Stimulated activated memory B cell treated with anti-CD40 and anti-IgM and Interleukin-4, amounts not matched to agents 10 μg/mL and 1 μg/mL and 100 μg/mL, for 72 hours (primary cell): ENCODE data around the gene PHF21A.

ENCODE experiments used
- ATAC-seq: fragments of 150-1000 bp; cut with Tn5 transposase; 2 replicates; pipeline ENCODE4 v1.10.0; 2021
- H3K27ac Mint-ChIP-seq: one replicate; pipeline ENCODE4 v1.8.0; 2022; ENCODE audit warnings: mild to moderate bottlenecking, mixed read lengths
- H3K27me3 Mint-ChIP-seq: one replicate; pipeline ENCODE4 v1.8.0; 2022; ENCODE audit warnings: mixed read lengths
- H3K36me3 Mint-ChIP-seq: one replicate; pipeline ENCODE4 v1.8.0; 2022; ENCODE audit warnings: mixed read lengths
- H3K4me1 Mint-ChIP-seq: one replicate; pipeline ENCODE4 v1.8.0; 2022; ENCODE audit warnings: mixed read lengths
- H3K4me3 Mint-ChIP-seq: one replicate; pipeline ENCODE4 v1.8.0; 2022; ENCODE audit warnings: mild to moderate bottlenecking, moderate library complexity, mixed read lengths
- H3K9me3 Mint-ChIP-seq: one replicate; pipeline ENCODE4 v1.8.0; 2022; ENCODE audit warnings: mixed read lengths

PHF21A gene

GRCh38 chr11:46121301-46121723, at the start of gene PHF21A:
Gene PHF21A, minus strand, starts transcription at chr11:46121454. Its CDS starts 37,235 bp downstream, at chr11:46084219.
- H3K27ac Mint-ChIP-seq = peak within 1 kb of the TSS; percentile 93
- peak; percentile 83 for ATAC-seq
- peaks cover 32% of the 10 kb centered on the region for H3K4me1 Mint-ChIP-seq
- H3K36me3 Mint-ChIP-seq = no peaks in the 10 kb centered on the region
- H3K4me3 Mint-ChIP-seq = peak within 1 kb of the TSS; percentile 96
- no peaks in the 10 kb centered on the region for H3K9me3 Mint-ChIP-seq
- H3K27me3 Mint-ChIP-seq = no peaks in the 10 kb centered on the region

- H3K4me1 Mint-ChIP-seq = no peaks in the 10 kb centered on the region
- H3K9me3 Mint-ChIP-seq = peaks cover 4% of the 10 kb centered on the region
- no peak overlapping the region for H3K27ac Mint-ChIP-seq
- H3K27me3 Mint-ChIP-seq = peaks cover 71% of the 10 kb centered on the region
- ATAC-seq = no peak
- H3K36me3 Mint-ChIP-seq = no peaks in the 10 kb centered on the region
- H3K4me3 Mint-ChIP-seq = no peak overlapping the region
These were observed 49.5 kb upstream of the PHF21A start for GRCh38 chr11:46170797-46171196.

- no peaks in the 10 kb centered on the region for H3K36me3 Mint-ChIP-seq
- no peak for ATAC-seq
- H3K9me3 Mint-ChIP-seq = no peaks in the 10 kb centered on the region
- no peak overlapping the region for H3K27ac Mint-ChIP-seq
- no peaks in the 10 kb centered on the region for H3K4me1 Mint-ChIP-seq
- H3K4me3 Mint-ChIP-seq = no peak overlapping the region
- H3K27me3 Mint-ChIP-seq = peaks cover 76% of the 10 kb centered on the region
These were observed 41.4 kb upstream of the PHF21A start for GRCh38 chr11:46162700-46163099.

- Mint-ChIP-seq H3K4me1 (no peaks in the 10 kb centered on the region), H3K27ac (no peak overlapping the region), H3K36me3 (no peaks in the 10 kb centered on the region), H3K4me3 (no peak overlapping the region), H3K9me3 (no peaks in the 10 kb centered on the region), H3K27me3 (peaks cover 68% of the 10 kb centered on the region)
- no peak for ATAC-seq
These were observed 39.9 kb upstream of the PHF21A start for GRCh38 chr11:46161201-46161600.

GRCh38 chr11:46160100-46160499, 38.8 kb upstream of the PHF21A start:
- Mint-ChIP-seq H3K9me3 (no peaks in the 10 kb centered on the region), H3K4me1 (no peaks in the 10 kb centered on the region), H3K36me3 (no peaks in the 10 kb centered on the region), H3K27me3 (peaks cover 57% of the 10 kb centered on the region), H3K4me3 (no peak overlapping the region), H3K27ac (no peak overlapping the region)
- no peak for ATAC-seq

- no peaks in the 10 kb centered on the region for H3K9me3 Mint-ChIP-seq
- peaks cover 52% of the 10 kb centered on the region for H3K27me3 Mint-ChIP-seq
- no peak overlapping the region for H3K4me3 Mint-ChIP-seq
- no peaks in the 10 kb centered on the region for H3K36me3 Mint-ChIP-seq
- H3K27ac Mint-ChIP-seq = no peak overlapping the region
- ATAC-seq = no peak
- H3K4me1 Mint-ChIP-seq = no peaks in the 10 kb centered on the region
These were observed 38.4 kb upstream of the PHF21A start for GRCh38 chr11:46159680-46160079.

GRCh38 chr11:46149826-46150225, 28.6 kb upstream of the PHF21A start:
- H3K27me3 Mint-ChIP-seq = peaks cover 14% of the 10 kb centered on the region
- no peak overlapping the region for H3K27ac Mint-ChIP-seq
- H3K4me3 Mint-ChIP-seq = no peak overlapping the region
- no peaks in the 10 kb centered on the region for H3K36me3 Mint-ChIP-seq
- no peaks in the 10 kb centered on the region for H3K4me1 Mint-ChIP-seq
- ATAC-seq = no peak
- H3K9me3 Mint-ChIP-seq = peaks cover 4% of the 10 kb centered on the region

- H3K4me1 Mint-ChIP-seq = no peaks in the 10 kb centered on the region
- peaks cover 4% of the 10 kb centered on the region for H3K9me3 Mint-ChIP-seq
- peaks cover 19% of the 10 kb centered on the region for H3K27me3 Mint-ChIP-seq
- H3K27ac Mint-ChIP-seq = no peak overlapping the region
- ATAC-seq = peak; percentile 45
- H3K36me3 Mint-ChIP-seq = no peaks in the 10 kb centered on the region
- no peak overlapping the region for H3K4me3 Mint-ChIP-seq
These were observed 28.1 kb upstream of the PHF21A start for GRCh38 chr11:46149342-46149741.

- H3K36me3 Mint-ChIP-seq = no peaks in the 10 kb centered on the region
- H3K9me3 Mint-ChIP-seq = no peaks in the 10 kb centered on the region
- no peaks in the 10 kb centered on the region for H3K4me1 Mint-ChIP-seq
- H3K4me3 Mint-ChIP-seq = no peak overlapping the region
- ATAC-seq = no peak
- no peak overlapping the region for H3K27ac Mint-ChIP-seq
- peaks cover 45% of the 10 kb centered on the region for H3K27me3 Mint-ChIP-seq
These were observed 23.5 kb upstream of the PHF21A start for GRCh38 chr11:46144741-46145140.

GRCh38 chr11:46143049-46143806, 22.0 kb upstream of the PHF21A start:
- no peak for ATAC-seq
- Mint-ChIP-seq H3K27ac (no peak overlapping the region), H3K9me3 (no peaks in the 10 kb centered on the region), H3K36me3 (no peaks in the 10 kb centered on the region), H3K27me3 (peaks cover 45% of the 10 kb centered on the region), H3K4me3 (no peak overlapping the region), H3K4me1 (no peaks in the 10 kb centered on the region)

GRCh38 chr11:46142561-46142960, 21.3 kb upstream of the PHF21A start:
- H3K36me3 Mint-ChIP-seq = no peaks in the 10 kb centered on the region
- H3K4me1 Mint-ChIP-seq = no peaks in the 10 kb centered on the region
- H3K9me3 Mint-ChIP-seq = no peaks in the 10 kb centered on the region
- no peak overlapping the region for H3K4me3 Mint-ChIP-seq
- H3K27ac Mint-ChIP-seq = no peak overlapping the region
- peaks cover 45% of the 10 kb centered on the region for H3K27me3 Mint-ChIP-seq
- no peak for ATAC-seq

- no peaks in the 10 kb centered on the region for H3K4me1 Mint-ChIP-seq
- no peaks in the 10 kb centered on the region for H3K9me3 Mint-ChIP-seq
- no peaks in the 10 kb centered on the region for H3K36me3 Mint-ChIP-seq
- peaks cover 41% of the 10 kb centered on the region for H3K27me3 Mint-ChIP-seq
- H3K27ac Mint-ChIP-seq = no peak overlapping the region
- H3K4me3 Mint-ChIP-seq = no peak overlapping the region
- ATAC-seq = no peak
These were observed 20.3 kb upstream of the PHF21A start for GRCh38 chr11:46141597-46141996.

- ATAC-seq = no peak
- Mint-ChIP-seq H3K27me3 (no peaks in the 10 kb centered on the region), H3K9me3 (no peaks in the 10 kb centered on the region), H3K4me3 (no peak overlapping the region), H3K4me1 (no peaks in the 10 kb centered on the region), H3K36me3 (no peaks in the 10 kb centered on the region), H3K27ac (no peak overlapping the region)
These were observed 13.3 kb upstream of the PHF21A start for GRCh38 chr11:46134540-46134939.

GRCh38 chr11:46134061-46134460, 12.8 kb upstream of the PHF21A start:
- no peaks in the 10 kb centered on the region for H3K36me3 Mint-ChIP-seq
- no peaks in the 10 kb centered on the region for H3K4me1 Mint-ChIP-seq
- no peak overlapping the region for H3K4me3 Mint-ChIP-seq
- H3K27ac Mint-ChIP-seq = no peak overlapping the region
- no peaks in the 10 kb centered on the region for H3K9me3 Mint-ChIP-seq
- no peaks in the 10 kb centered on the region for H3K27me3 Mint-ChIP-seq
- no peak for ATAC-seq

GRCh38 chr11:46133119-46133518, 11.9 kb upstream of the PHF21A start:
- Mint-ChIP-seq H3K36me3 (no peaks in the 10 kb centered on the region), H3K4me1 (no peaks in the 10 kb centered on the region), H3K9me3 (no peaks in the 10 kb centered on the region), H3K4me3 (no peak overlapping the region), H3K27ac (no peak overlapping the region), H3K27me3 (no peaks in the 10 kb centered on the region)
- ATAC-seq = no peak

- H3K4me1 Mint-ChIP-seq = peaks cover 10% of the 10 kb centered on the region
- ATAC-seq = no peak
- H3K27me3 Mint-ChIP-seq = no peaks in the 10 kb centered on the region
- no peak overlapping the region for H3K27ac Mint-ChIP-seq
- no peak overlapping the region for H3K4me3 Mint-ChIP-seq
- no peaks in the 10 kb centered on the region for H3K36me3 Mint-ChIP-seq
- no peaks in the 10 kb centered on the region for H3K9me3 Mint-ChIP-seq
These were observed 9.2 kb upstream of the PHF21A start for GRCh38 chr11:46130286-46130940.
